ENCODE results near the gene RPRM. TPM values are rescaled to one million over a fixed set of nuclear protein-coding genes. Genes with fewer than 3 reads are reported as not detected.
"Not testable (repeated sequence)": the region's sequence is repeated elsewhere in the genome, so short reads cannot be mapped to it uniquely, and the experiment has no call there.

The RPRM gene
- total RNA-seq, 1 donor from 2014 or later = 2.9 TPM

- intact Hi-C loops (cut with DNase I) = no loop called here
- TF ChIP-seq POLR2A (IDR thresholded peaks at IDR 0.05) (no peak), POLR2AphosphoS5 (IDR thresholded peaks at IDR 0.05; ENCODE audit: insufficient read depth in 1 of 2, low read depth in 1 of 2) (no peak), CTCF (IDR thresholded peaks at IDR 0.05) (no peak)
- no peaks in the 10 kb centered on the region for H3K36me3 ChIP-seq
Measured at GRCh38 chr2:153509133-153509532, 30.6 kb upstream of the RPRM start.

GRCh38 chr2:153506499-153506898, 27.9 kb upstream of the RPRM start:
- H3K36me3 ChIP-seq; intact Hi-C loops (cut with DNase I): not testable (repeated sequence)

More at GRCh38 chr2:153509133-153509532, 30.6 kb upstream of the RPRM start:
- no peaks in the 10 kb centered on the region for H3K9me3 ChIP-seq
- DNase-seq (ENCODE audit: extremely low spot score in 2 of 2) = no peak
- no peak overlapping the region for H3K27ac ChIP-seq
- H3K4me3 ChIP-seq = no peak overlapping the region
- H3K27me3 ChIP-seq = no peaks in the 10 kb centered on the region
- H3K4me1 ChIP-seq = no peaks in the 10 kb centered on the region

GRCh38 chr2:153499439-153499838, 20.9 kb upstream of the RPRM start:
- TF ChIP-seq CTCF (IDR thresholded peaks at IDR 0.05) (no peak), POLR2AphosphoS5 (IDR thresholded peaks at IDR 0.05; ENCODE audit: insufficient read depth in 1 of 2, low read depth in 1 of 2) (no peak), POLR2A (IDR thresholded peaks at IDR 0.05) (no peak)

More at GRCh38 chr2:153506499-153506898, 27.9 kb upstream of the RPRM start:
- not testable (repeated sequence) for H3K27me3 ChIP-seq; H3K4me1 ChIP-seq; H3K27ac ChIP-seq; DNase-seq (ENCODE audit: extremely low spot score in 2 of 2); H3K9me3 ChIP-seq; H3K4me3 ChIP-seq

GRCh38 chr2:153497938-153498629, 19.5 kb upstream of the RPRM start:
- intact Hi-C loops (cut with DNase I) = loop anchor here (5.0 kb wide), 1 partner anchor 1881 kb away; no protein-coding TSS in a partner anchor
- no peak overlapping the region for H3K4me3 ChIP-seq
- H3K9me3 ChIP-seq = no peaks in the 10 kb centered on the region
- no peaks in the 10 kb centered on the region for H3K36me3 ChIP-seq
- H3K27me3 ChIP-seq = no peaks in the 10 kb centered on the region
- H3K4me1 ChIP-seq = no peaks in the 10 kb centered on the region
- H3K27ac ChIP-seq = no peak overlapping the region
- TF ChIP-seq POLR2AphosphoS5 (IDR thresholded peaks at IDR 0.05; ENCODE audit: insufficient read depth in 1 of 2, low read depth in 1 of 2) (no peak), CTCF (IDR thresholded peaks at IDR 0.05) (no peak), POLR2A (IDR thresholded peaks at IDR 0.05) (no peak)
- DNase-seq (ENCODE audit: extremely low spot score in 2 of 2) = no peak

More at GRCh38 chr2:153499439-153499838, 20.9 kb upstream of the RPRM start:
- intact Hi-C loops (cut with DNase I) = loop anchor here (5.0 kb wide), 1 partner anchor 1882 kb away; no protein-coding TSS in a partner anchor
- Histone ChIP-seq H3K4me3 (no peak overlapping the region), H3K27me3 (no peaks in the 10 kb centered on the region), H3K27ac (no peak overlapping the region), H3K9me3 (no peaks in the 10 kb centered on the region), H3K4me1 (no peaks in the 10 kb centered on the region), H3K36me3 (no peaks in the 10 kb centered on the region)
- DNase-seq (ENCODE audit: extremely low spot score in 2 of 2) = no peak

GRCh38 chr2:153495725-153496124, 17.2 kb upstream of the RPRM start:
- H3K4me3 ChIP-seq = no peak overlapping the region
- DNase-seq (ENCODE audit: extremely low spot score in 2 of 2) = no peak
- H3K4me1 ChIP-seq = no peaks in the 10 kb centered on the region
- no peaks in the 10 kb centered on the region for H3K9me3 ChIP-seq
- H3K36me3 ChIP-seq = no peaks in the 10 kb centered on the region
- H3K27ac ChIP-seq = no peak overlapping the region
- intact Hi-C loops (cut with DNase I) = loop anchor here (5.0 kb wide), 1 partner anchor 1878 kb away; no protein-coding TSS in a partner anchor
- H3K27me3 ChIP-seq = no peaks in the 10 kb centered on the region
- TF ChIP-seq POLR2A (IDR thresholded peaks at IDR 0.05) (no peak), POLR2AphosphoS5 (IDR thresholded peaks at IDR 0.05; ENCODE audit: insufficient read depth in 1 of 2, low read depth in 1 of 2) (no peak), CTCF (IDR thresholded peaks at IDR 0.05) (no peak)

Measured in vagina (tissue), 2 donors.